Psoas muscle (tissue), 8 donors: ENCODE results near the gene BARD1. TPM values are rescaled to one million over a fixed set of nuclear protein-coding genes. Genes with fewer than 3 reads are reported as not detected.
A peak's percentile ranks its signal among the peaks of the same experiment; 100 is the strongest.

Experiments used
- ATAC-seq, 4 donors: fragments of 200-7000 bp; cut with Tn5 transposase; one replicate each; pipeline ENCODE4 v1.9.1; 2020; ENCODE audit warnings: moderate library complexity in 3 of 4, mild to moderate bottlenecking in 2 of 4
- DNase-seq, 2 donors: peaks; one replicate each; pipeline ENCODE4 v3.0.0-alpha.2; 2020
- H3K27ac ChIP-seq: fragments of 200-600 bp; one replicate; pipeline ENCODE4 v1.8.0; 2022
- H3K27me3 ChIP-seq, 3 donors: fragments of 200-600 bp in 1 of 3; one replicate each; pipeline versions ENCODE4 v1.6.1 to v1.8.0; 2013 to 2022; ENCODE audit warnings: low read length in 2 of 3, mild to moderate bottlenecking in 2 of 3, moderate library complexity in 1 of 3; ENCODE audit not compliant: insufficient read depth in 3 of 3
- H3K36me3 ChIP-seq, 2 donors: fragments of 200-600 bp in 1 of 2; one replicate each; pipeline versions ENCODE4 v1.6.1 to v1.8.0; 2013 to 2022; ENCODE audit warnings: low read depth in 1 of 2, mild to moderate bottlenecking in 1 of 2, moderate library complexity in 1 of 2; ENCODE audit not compliant: insufficient read depth in 1 of 2
- H3K4me1 ChIP-seq: fragments of 200-600 bp; one replicate; pipeline ENCODE4 v1.8.0; 2022
- H3K4me3 ChIP-seq: fragments of 200-600 bp; one replicate; pipeline ENCODE4 v1.8.0; 2022; ENCODE audit warnings: mild to moderate bottlenecking
- H3K9me3 ChIP-seq: fragments of 200-600 bp; one replicate; pipeline ENCODE4 v1.8.0; 2022
- WGBS, 3 donors: extraction: QIAGEN DNeasy Blood & Tissue Kit; methylation state at CpG; one replicate each; pipeline versions ENCODE4 v1.1.6 to v1.1.7; 2013; 5-methylcytosine and 5-hydroxymethylcytosine counted together
- intact Hi-C, 2 donors: fragments of 100-400 bp; cut with DNase I; formaldehyde crosslinking; loops; one replicate each; pipeline versions ENCODE4 v1.11.0 to v1.14.2; 2022
- polyA plus RNA-seq, 3 donors: library from polyadenylated mRNA; stranded (reverse); fragments of 200-250 nt; gene quantifications; one replicate each; pipeline ENCODE4 v1.2.3, GENCODE V29; 2013
- total RNA-seq, 4 donors: library from RNA; stranded (reverse); fragmentation: NEBNext Ultra II Directional in 2 of 4; extraction: Animal tissue kit (Norgen Biotek cat#: 25700) in 2 of 4; gene quantifications; one replicate each; pipeline versions ENCODE4 v1.2.1 to v1.2.4, GENCODE V29; 2021 to 2023
- TF ChIP-seq, protein P1 (sequence below): fragments of 200-600 bp; IDR thresholded peaks from one replicate; pipeline ENCODE4 v1.8.0; 2022; ENCODE audit warnings: antibody characterized with exemption
- donor health status: healthy with polysubstance abuse.
- donor health status: DM: no; HTN: no; CAD: no; lungs with moderate emphysema.
- donor health status: Bipolar disorder and iron deficiency.
- donor health status: healthy.
- donor health status: DM: yes; HTN: yes; CAD: no.
- donor health status: DM: no; HTN: no; CAD: no.
- donor health status: DM: no; HTN: no; CAD: no.
- donor health status: DM: yes; HTN: yes; CAD: no.

The BARD1 gene
- total and polyA plus RNA-seq, 7 donors, result 1.3 to 9.6 (median 6.0) TPM

- no peak overlapping the region for H3K27ac ChIP-seq
- ATAC-seq (no peak), DNase-seq (no peak)
- WGBS, 3 donors, result 86 to 96% (median 92%) methylated on average over 2 of the region's 2 CpGs
- TF ChIP-seq, protein P1, sequence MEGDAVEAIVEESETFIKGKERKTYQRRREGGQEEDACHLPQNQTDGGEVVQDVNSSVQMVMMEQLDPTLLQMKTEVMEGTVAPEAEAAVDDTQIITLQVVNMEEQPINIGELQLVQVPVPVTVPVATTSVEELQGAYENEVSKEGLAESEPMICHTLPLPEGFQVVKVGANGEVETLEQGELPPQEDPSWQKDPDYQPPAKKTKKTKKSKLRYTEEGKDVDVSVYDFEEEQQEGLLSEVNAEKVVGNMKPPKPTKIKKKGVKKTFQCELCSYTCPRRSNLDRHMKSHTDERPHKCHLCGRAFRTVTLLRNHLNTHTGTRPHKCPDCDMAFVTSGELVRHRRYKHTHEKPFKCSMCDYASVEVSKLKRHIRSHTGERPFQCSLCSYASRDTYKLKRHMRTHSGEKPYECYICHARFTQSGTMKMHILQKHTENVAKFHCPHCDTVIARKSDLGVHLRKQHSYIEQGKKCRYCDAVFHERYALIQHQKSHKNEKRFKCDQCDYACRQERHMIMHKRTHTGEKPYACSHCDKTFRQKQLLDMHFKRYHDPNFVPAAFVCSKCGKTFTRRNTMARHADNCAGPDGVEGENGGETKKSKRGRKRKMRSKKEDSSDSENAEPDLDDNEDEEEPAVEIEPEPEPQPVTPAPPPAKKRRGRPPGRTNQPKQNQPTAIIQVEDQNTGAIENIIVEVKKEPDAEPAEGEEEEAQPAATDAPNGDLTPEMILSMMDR, result no peak
- H3K4me3 ChIP-seq, result no peak overlapping the region
- no peaks in the 10 kb centered on the region for H3K36me3 ChIP-seq
- no peaks in the 10 kb centered on the region for H3K4me1 ChIP-seq
- no peaks in the 10 kb centered on the region for H3K9me3 ChIP-seq
- no peaks in the 10 kb centered on the region for H3K27me3 ChIP-seq
- intact Hi-C loops, result no loop called here
Measured at GRCh38 chr2:214839464-214839863, 30.0 kb upstream of the BARD1 start.

- intact Hi-C loops, result no loop called here
- no peak for ATAC-seq
- Histone ChIP-seq H3K4me1 (no peaks in the 10 kb centered on the region), H3K36me3 (no peaks in the 10 kb centered on the region), H3K4me3 (no peak overlapping the region), H3K9me3 (no peaks in the 10 kb centered on the region), H3K27me3 (no peaks in the 10 kb centered on the region), H3K27ac (no peak overlapping the region)
- TF ChIP-seq, protein P1, result no peak
- DNase-seq, result no peak
Measured at GRCh38 chr2:214837466-214837865, 28.0 kb upstream of the BARD1 start.

DNA sequence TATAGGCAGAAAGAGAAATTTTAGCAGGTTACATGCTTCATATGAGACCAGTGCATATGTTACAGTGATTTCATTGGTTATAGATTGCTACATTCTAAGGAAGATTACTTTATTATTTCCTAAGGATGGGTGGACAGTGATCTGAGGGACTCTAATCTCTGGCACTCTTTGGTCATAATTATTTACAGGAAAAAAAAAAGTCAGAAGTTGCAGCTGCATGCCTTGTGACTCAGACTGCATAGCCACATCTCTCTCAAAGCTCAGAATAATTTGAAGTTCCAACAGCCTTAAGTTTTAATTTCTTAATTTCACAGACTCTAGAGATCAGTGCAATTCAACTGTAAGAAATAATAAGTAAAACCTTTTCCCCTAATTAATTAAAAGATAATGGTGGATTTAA is 27.1 kb upstream of the BARD1 start:
- Histone ChIP-seq H3K4me3 (no peak overlapping the region), H3K36me3 (no peaks in the 10 kb centered on the region), H3K27me3 (no peaks in the 10 kb centered on the region), H3K9me3 (no peaks in the 10 kb centered on the region), H3K27ac (no peak overlapping the region), H3K4me1 (no peaks in the 10 kb centered on the region)
- intact Hi-C loops, result no loop called here
- ATAC-seq (no peak), DNase-seq (no peak)
- TF ChIP-seq, protein P1, result no peak

GRCh38 chr2:214830794-214831346 is 21.4 kb upstream of the BARD1 start:
- ATAC-seq (peak in 3 of 4 donors; percentile 40 to 66 (median 64)), DNase-seq (no peak)
- no peak overlapping the region for H3K4me3 ChIP-seq
- H3K27ac ChIP-seq, result no peak overlapping the region
- no peaks in the 10 kb centered on the region for H3K27me3 ChIP-seq
- no peaks in the 10 kb centered on the region for H3K9me3 ChIP-seq
- H3K4me1 ChIP-seq, result no peaks in the 10 kb centered on the region
- TF ChIP-seq, protein P1, result peak; percentile 21
- WGBS, 3 donors, result 58 to 67% (median 60%) methylated on average over 5 of the region's 5 CpGs
- H3K36me3 ChIP-seq, result no peaks in the 10 kb centered on the region
- intact Hi-C loops, result no loop called here

- Histone ChIP-seq H3K9me3 (no peaks in the 10 kb centered on the region), H3K36me3 (no peaks in the 10 kb centered on the region), H3K27ac (no peak overlapping the region), H3K4me3 (no peak overlapping the region), H3K4me1 (no peaks in the 10 kb centered on the region), H3K27me3 (no peaks in the 10 kb centered on the region)
- WGBS, 3 donors, result 29 to 51% (median 32%) methylated on average over 1 of the region's 1 CpG
- ATAC-seq (no peak), DNase-seq (no peak)
- intact Hi-C loops, result no loop called here
- TF ChIP-seq, protein P1, result no peak
Measured at GRCh38 chr2:214816008-214816533, 6.6 kb upstream of the BARD1 start.
